Hepatocyte (in vitro differentiated cells): Measurements from ENCODE around the gene REST. TPM values are rescaled to one million over a fixed set of nuclear protein-coding genes. Genes with fewer than 3 reads are reported as not detected.

Experiments
- DNase-seq: peaks from one replicate; pipeline ENCODE4 v3.0.0-alpha.2; 2016; ENCODE audit warnings: low spot score
- H2AFZ ChIP-seq: fragments of 200-600 bp; sonication (generic); 2 replicates; pipeline ENCODE4 v1.6.0; 2016; ENCODE audit warnings: antibody characterized with exemption, mild to moderate bottlenecking
- H3K27ac ChIP-seq: fragments of 200-600 bp; sonication (generic); 2 replicates; pipeline ENCODE4 v1.5.1; 2016; ENCODE audit warnings: mild to moderate bottlenecking
- H3K27me3 ChIP-seq: fragments of 200-600 bp; sonication (generic); 2 replicates; pipeline ENCODE4 v1.6.1; 2016
- H3K36me3 ChIP-seq: fragments of 200-600 bp; sonication (generic); replicated peaks from 2 replicates; pipeline ENCODE4 v1.5.1; 2016; ENCODE audit warnings: low read depth; ENCODE audit not compliant: insufficient read depth
- H3K4me1 ChIP-seq: fragments of 200-600 bp; sonication (generic); 2 replicates; pipeline ENCODE4 v1.5.1; 2016; ENCODE audit warnings: mild to moderate bottlenecking, moderate library complexity; ENCODE audit not compliant: insufficient read depth
- H3K4me2 ChIP-seq: fragments of 200-600 bp; sonication (generic); 2 replicates; pipeline ENCODE4 v1.6.0; 2016
- H3K4me3 ChIP-seq: fragments of 200-600 bp; sonication (generic); 2 replicates; pipeline ENCODE4 v1.5.1; 2016; ENCODE audit warnings: mild to moderate bottlenecking
- H3K79me2 ChIP-seq: fragments of 200-600 bp; sonication (generic); 2 replicates; pipeline ENCODE4 v1.6.0; 2017; ENCODE audit warnings: mild to moderate bottlenecking
- H3K9me2 ChIP-seq: fragments of 200-600 bp; sonication (generic); replicated peaks from 2 replicates; pipeline ENCODE4 v1.6.0; 2017; ENCODE audit warnings: mild to moderate bottlenecking; ENCODE audit not compliant: insufficient read depth
- H3K9me3 ChIP-seq: fragments of 200-600 bp; sonication (generic); 2 replicates; pipeline ENCODE4 v1.5.1; 2016; ENCODE audit warnings: low read depth, mild to moderate bottlenecking
- H4K20me1 ChIP-seq: fragments of 200-600 bp; sonication (generic); 2 replicates; pipeline ENCODE4 v1.6.0; 2016; ENCODE audit warnings: mild to moderate bottlenecking; ENCODE audit not compliant: insufficient read depth, poor library complexity, severe bottlenecking
- EZH2 ChIP-seq: fragments of 200-600 bp; sonication (generic); IDR thresholded peaks from 2 replicates; pipeline ENCODE4 v1.6.1; 2016; ENCODE audit warnings: antibody characterized with exemption, mild to moderate bottlenecking, borderline replicate concordance
- EZH2phosphoT487 ChIP-seq: fragments of 200-600 bp; sonication (generic); IDR thresholded peaks from one replicate; pipeline ENCODE4 v1.6.1; 2018; ENCODE audit warnings: antibody characterized with exemption, mild to moderate bottlenecking, low read depth, moderate library complexity; ENCODE audit not compliant: unreplicated experiment, severe bottlenecking
- WGBS: methylation state at CpG from one replicate; pipeline ENCODE4 v1.1.6; 2016; ENCODE audit warnings: low lambda C conversion rate; ENCODE audit errors: missing lambda C conversion rate; 5-methylcytosine and 5-hydroxymethylcytosine counted together
- polyA plus RNA-seq: library from polyadenylated mRNA; unstranded; fragments of >200 nt; fragmentation: Nextera tagmentation; extraction: Ambion mirVana; gene quantifications from 2 replicates; pipeline ENCODE4 v1.2.1, GENCODE V29; 2016
- total RNA-seq: library from RNA; depleted of rRNA; stranded (reverse); fragments of >200 nt; gene quantifications from 2 replicates; pipeline ENCODE4 v1.2.3, GENCODE V29; 2014
- TF ChIP-seq, protein P1 (sequence below): fragments of 200-600 bp; sonication (generic); IDR thresholded peaks from 2 replicates; pipeline ENCODE4 v1.5.1; 2016; ENCODE audit warnings: antibody characterized with exemption, mild to moderate bottlenecking; ENCODE audit not compliant: poor library complexity

The REST gene
- total and polyA plus RNA-seq, 2 experiments from 2014 or later, result 50.5 to 64.0 TPM

DNA sequence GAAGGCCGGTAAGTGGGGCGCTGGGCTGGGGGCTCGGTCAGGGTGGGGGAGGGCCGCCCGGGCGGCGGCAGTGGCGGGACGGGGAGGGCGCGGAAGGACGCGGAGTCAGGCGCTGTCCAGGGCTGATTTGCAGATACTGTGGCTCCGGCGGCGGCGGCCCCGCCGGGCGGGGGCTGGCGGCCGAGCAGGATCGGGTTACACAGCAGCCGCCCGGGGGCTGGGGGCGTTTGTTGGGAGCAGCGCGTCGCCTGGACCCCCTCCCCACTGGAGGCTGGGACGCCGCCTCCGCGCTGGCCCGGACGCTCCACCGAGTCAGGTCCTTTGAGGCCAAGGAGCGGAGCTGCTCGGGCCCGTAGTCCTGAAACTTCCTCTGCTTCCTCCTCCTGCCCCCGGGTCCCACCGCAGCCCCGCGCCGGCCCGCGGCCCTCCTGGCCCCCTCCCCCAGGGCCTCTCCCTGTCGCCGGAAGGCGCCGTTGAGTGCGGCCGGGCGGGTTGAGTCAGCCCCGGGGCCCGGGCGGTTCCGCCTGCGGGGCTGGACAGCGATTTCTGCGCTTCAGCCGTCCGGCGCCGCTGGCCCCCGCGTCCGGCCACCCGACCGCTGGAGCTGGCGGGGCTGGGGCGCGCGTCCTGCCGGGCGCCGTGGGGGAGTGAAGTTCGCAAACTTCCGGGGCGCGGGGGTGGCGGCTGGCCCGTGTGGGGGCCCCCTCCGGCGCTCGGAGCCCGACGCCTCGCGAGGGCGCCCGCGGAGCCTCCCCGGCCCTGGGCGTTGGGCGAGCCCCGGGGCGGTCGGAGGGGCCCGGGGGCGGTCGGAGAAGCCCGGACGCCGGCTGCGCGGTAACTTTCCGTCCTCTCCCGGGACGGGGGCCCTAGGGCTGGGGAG, 746 bp downstream of the REST start:
- Histone ChIP-seq H2AFZ (peak overlapping the region; percentile 90), H3K27me3 (no peaks in the 10 kb centered on the region), H3K9me3 (no peaks in the 10 kb centered on the region), H4K20me1 (peaks cover 35% of the 10 kb centered on the region), H3K79me2 (peaks cover 42% of the 10 kb centered on the region), H3K4me3 (peak overlapping the region; percentile 98), H3K36me3 (no peaks in the 10 kb centered on the region), H3K4me1 (peaks cover 29% of the 10 kb centered on the region), H3K9me2 (no peaks in the 10 kb centered on the region), H3K4me2 (peak overlapping the region; percentile 84), H3K27ac (peak overlapping the region; percentile 99)
- WGBS, result under 1% methylated on average over 37 of the region's 110 CpGs
- peak; percentile 88 for DNase-seq
- TF ChIP-seq EZH2 (no peak), EZH2phosphoT487 (no peak)
- TF ChIP-seq, protein P1, sequence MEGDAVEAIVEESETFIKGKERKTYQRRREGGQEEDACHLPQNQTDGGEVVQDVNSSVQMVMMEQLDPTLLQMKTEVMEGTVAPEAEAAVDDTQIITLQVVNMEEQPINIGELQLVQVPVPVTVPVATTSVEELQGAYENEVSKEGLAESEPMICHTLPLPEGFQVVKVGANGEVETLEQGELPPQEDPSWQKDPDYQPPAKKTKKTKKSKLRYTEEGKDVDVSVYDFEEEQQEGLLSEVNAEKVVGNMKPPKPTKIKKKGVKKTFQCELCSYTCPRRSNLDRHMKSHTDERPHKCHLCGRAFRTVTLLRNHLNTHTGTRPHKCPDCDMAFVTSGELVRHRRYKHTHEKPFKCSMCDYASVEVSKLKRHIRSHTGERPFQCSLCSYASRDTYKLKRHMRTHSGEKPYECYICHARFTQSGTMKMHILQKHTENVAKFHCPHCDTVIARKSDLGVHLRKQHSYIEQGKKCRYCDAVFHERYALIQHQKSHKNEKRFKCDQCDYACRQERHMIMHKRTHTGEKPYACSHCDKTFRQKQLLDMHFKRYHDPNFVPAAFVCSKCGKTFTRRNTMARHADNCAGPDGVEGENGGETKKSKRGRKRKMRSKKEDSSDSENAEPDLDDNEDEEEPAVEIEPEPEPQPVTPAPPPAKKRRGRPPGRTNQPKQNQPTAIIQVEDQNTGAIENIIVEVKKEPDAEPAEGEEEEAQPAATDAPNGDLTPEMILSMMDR, result no peak

DNA sequence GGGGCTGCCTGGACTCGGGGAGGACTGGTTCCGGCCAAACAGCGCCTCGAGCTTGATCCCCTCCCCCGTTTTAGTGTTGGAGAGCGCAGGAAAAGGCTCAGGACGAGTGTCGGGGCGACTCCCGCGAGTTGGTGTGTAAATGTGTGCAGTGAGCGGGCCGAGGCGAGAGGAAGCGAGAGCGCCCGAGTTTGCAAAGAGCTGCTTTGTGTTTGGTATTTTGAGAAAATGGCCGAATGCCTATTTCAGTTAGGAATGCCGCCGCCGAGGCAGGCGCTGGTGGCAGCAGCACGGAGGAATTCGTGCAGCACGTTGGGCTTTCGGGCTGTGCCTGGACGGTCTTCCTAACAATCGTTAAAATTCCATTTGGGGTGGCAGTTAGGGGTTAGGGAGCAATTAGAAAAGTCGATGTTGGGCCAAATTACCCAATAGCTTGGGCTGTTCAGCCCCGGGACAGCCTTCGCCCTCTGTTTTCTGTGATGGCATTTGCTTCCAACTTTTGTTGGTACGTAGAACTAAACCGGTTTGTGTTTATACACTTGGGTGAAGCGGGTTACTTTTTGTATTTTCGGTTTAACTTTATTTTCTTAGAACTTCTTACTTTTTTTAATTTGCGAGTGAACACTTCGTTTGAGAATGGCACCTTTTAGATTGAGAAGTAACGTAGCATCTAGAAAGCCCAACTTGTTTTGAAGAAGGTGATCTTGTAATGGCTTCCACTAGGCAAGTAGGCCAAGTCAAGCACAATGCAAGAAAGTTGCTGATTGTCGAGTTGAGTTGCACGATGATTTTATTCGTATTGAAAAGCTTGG, 1.6 kb downstream of the REST start:
- TF ChIP-seq, protein P1, result peak; percentile 4
- no peak for TF ChIP-seq EZH2
- peak overlapping the region; percentile 99 for H3K27ac ChIP-seq
- peaks cover 29% of the 10 kb centered on the region for H3K4me1 ChIP-seq
- H3K4me3 ChIP-seq, result peak overlapping the region; percentile 98
- H3K9me2 ChIP-seq, result no peaks in the 10 kb centered on the region
- no peaks in the 10 kb centered on the region for H3K36me3 ChIP-seq
- H3K27me3 ChIP-seq, result no peaks in the 10 kb centered on the region
- peak overlapping the region; percentile 90 for H2AFZ ChIP-seq
- peaks cover 50% of the 10 kb centered on the region for H3K79me2 ChIP-seq
- peaks cover 43% of the 10 kb centered on the region for H4K20me1 ChIP-seq
- DNase-seq, result peak; percentile 56
- no peaks in the 10 kb centered on the region for H3K9me3 ChIP-seq
- H3K4me2 ChIP-seq, result peak overlapping the region; percentile 84
- 1% methylated on average over 39 of the region's 41 CpGs for WGBS

DNA sequence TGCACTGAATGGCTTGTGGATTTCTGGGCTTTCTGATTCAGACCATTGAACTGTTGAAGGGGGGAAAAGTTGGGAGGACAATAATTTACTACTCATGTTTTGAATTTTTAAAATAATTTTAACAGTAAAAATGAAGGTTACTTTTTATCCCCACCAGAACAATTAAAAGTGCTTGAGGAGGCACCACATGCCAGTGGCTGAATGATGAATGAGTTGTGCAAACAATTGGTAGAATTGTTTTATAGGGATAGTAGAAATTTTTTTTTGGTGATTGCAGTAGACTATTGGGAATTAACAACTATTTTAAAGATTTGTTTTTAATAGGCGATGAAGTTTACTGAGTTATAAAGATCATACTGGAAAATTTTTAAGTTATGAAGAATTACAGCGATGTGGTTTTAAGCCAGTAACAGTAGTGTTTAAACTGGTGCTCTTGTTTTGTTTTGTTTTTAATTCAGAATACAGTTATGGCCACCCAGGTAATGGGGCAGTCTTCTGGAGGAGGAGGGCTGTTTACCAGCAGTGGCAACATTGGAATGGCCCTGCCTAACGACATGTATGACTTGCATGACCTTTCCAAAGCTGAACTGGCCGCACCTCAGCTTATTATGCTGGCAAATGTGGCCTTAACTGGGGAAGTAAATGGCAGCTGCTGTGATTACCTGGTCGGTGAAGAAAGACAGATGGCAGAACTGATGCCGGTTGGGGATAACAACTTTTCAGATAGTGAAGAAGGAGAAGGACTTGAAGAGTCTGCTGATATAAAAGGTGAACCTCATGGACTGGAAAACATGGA, 2.7 kb downstream of the REST start:
- TF ChIP-seq EZH2phosphoT487 (no peak), EZH2 (no peak)
- TF ChIP-seq, protein P1, result no peak
- Histone ChIP-seq H3K4me3 (peak overlapping the region; percentile 98), H3K27me3 (no peaks in the 10 kb centered on the region), H3K36me3 (no peaks in the 10 kb centered on the region), H3K27ac (peak overlapping the region; percentile 99), H3K9me2 (no peaks in the 10 kb centered on the region), H4K20me1 (peaks cover 54% of the 10 kb centered on the region), H3K4me2 (peak overlapping the region; percentile 84), H3K9me3 (no peaks in the 10 kb centered on the region), H3K79me2 (peaks cover 61% of the 10 kb centered on the region), H2AFZ (no peak overlapping the region), H3K4me1 (peaks cover 29% of the 10 kb centered on the region)
- WGBS, result 48% methylated on average over 6 of the region's 6 CpGs
- no peak for DNase-seq
